ENCODE data around the gene OLA1.

- TF ChIP-seq EZH2phosphoT487 (conservative IDR thresholded peaks at IDR 0.05; ENCODE audit: low read length): no peak
- TF ChIP-seq CTCF (IDR thresholded peaks at IDR 0.05; ENCODE audit: insufficient read depth, low read length, poor library complexity, severe bottlenecking): no peak
These were observed 63.4 kb downstream of the OLA1 start for GRCh38 chr2:174184915-174185314.
